ENCODE measurements around the gene MEMO1. TPM values are rescaled to one million over a fixed set of nuclear protein-coding genes. Genes with fewer than 3 reads are reported as not detected.
"Not testable (repeated sequence)": the region's sequence is repeated elsewhere in the genome, so short reads cannot be mapped to it uniquely, and the experiment has no call there.

The MEMO1 gene
- total RNA-seq, 1 donor from 2014 or later = 48.8 TPM

DNA sequence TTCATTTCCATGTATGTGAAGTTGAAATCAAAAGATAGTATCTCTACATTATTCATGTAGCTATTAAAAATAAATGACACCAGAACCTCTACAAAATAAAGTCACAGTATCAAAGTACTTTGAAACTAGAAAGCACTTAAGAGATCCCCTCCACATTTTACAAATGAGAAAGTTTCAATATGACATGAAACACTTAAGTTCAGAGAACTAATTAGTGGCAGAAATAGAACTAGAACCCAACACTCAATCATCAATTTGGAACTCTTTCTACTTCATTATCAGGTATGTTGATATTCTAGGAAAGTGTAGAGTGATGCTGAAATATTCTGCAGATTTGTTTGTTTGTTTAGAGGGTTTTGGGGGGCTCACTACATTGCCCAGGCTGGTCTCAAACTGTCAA, 145.6 kb downstream of the MEMO1 start:
- TF ChIP-seq, protein P1, sequence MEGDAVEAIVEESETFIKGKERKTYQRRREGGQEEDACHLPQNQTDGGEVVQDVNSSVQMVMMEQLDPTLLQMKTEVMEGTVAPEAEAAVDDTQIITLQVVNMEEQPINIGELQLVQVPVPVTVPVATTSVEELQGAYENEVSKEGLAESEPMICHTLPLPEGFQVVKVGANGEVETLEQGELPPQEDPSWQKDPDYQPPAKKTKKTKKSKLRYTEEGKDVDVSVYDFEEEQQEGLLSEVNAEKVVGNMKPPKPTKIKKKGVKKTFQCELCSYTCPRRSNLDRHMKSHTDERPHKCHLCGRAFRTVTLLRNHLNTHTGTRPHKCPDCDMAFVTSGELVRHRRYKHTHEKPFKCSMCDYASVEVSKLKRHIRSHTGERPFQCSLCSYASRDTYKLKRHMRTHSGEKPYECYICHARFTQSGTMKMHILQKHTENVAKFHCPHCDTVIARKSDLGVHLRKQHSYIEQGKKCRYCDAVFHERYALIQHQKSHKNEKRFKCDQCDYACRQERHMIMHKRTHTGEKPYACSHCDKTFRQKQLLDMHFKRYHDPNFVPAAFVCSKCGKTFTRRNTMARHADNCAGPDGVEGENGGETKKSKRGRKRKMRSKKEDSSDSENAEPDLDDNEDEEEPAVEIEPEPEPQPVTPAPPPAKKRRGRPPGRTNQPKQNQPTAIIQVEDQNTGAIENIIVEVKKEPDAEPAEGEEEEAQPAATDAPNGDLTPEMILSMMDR (IDR thresholded peaks at IDR 0.05; ENCODE audit: partially characterized antibody, unreplicated experiment) = no peak
- Mint-ChIP-seq H3K4me1 (ENCODE audit: low read depth, unreplicated experiment) (no peaks in the 10 kb centered on the region), H3K27me3 (ENCODE audit: unreplicated experiment) (no peaks in the 10 kb centered on the region), H3K27ac (ENCODE audit: unreplicated experiment) (no peak overlapping the region), H3K4me3 (ENCODE audit: unreplicated experiment) (no peak overlapping the region), H3K9me3 (ENCODE audit: unreplicated experiment) (no peaks in the 10 kb centered on the region), H3K36me3 (ENCODE audit: unreplicated experiment) (no peaks in the 10 kb centered on the region)
- no peak for DNase-seq

DNA sequence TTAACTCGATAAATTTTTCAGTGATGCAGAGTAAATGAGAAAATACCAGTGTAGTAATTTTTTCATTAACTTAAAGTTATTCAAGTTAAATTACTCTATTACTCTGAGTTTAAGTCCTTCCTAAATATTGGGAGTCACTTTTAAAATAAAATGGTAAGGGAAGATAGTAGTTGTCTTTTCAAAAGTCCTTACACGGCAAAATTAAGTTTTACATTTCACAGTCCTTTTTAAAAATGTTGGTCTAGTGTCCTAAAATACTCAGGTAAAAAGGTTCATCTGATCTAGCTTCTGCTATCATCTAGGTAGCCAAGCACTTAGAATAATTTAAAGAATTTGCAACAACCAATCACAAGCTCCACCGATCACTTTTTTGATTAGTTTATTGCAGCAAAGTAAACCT, 146.9 kb downstream of the MEMO1 start:
- no peaks in the 10 kb centered on the region for H3K36me3 Mint-ChIP-seq (ENCODE audit: unreplicated experiment)
- no peaks in the 10 kb centered on the region for H3K27me3 Mint-ChIP-seq (ENCODE audit: unreplicated experiment)
- no peaks in the 10 kb centered on the region for H3K4me1 Mint-ChIP-seq (ENCODE audit: low read depth, unreplicated experiment)
- TF ChIP-seq, protein P1 (IDR thresholded peaks at IDR 0.05; ENCODE audit: partially characterized antibody, unreplicated experiment) = no peak
- H3K27ac Mint-ChIP-seq (ENCODE audit: unreplicated experiment) = no peak overlapping the region
- no peaks in the 10 kb centered on the region for H3K9me3 Mint-ChIP-seq (ENCODE audit: unreplicated experiment)
- no peak for DNase-seq
- H3K4me3 Mint-ChIP-seq (ENCODE audit: unreplicated experiment) = no peak overlapping the region

DNA sequence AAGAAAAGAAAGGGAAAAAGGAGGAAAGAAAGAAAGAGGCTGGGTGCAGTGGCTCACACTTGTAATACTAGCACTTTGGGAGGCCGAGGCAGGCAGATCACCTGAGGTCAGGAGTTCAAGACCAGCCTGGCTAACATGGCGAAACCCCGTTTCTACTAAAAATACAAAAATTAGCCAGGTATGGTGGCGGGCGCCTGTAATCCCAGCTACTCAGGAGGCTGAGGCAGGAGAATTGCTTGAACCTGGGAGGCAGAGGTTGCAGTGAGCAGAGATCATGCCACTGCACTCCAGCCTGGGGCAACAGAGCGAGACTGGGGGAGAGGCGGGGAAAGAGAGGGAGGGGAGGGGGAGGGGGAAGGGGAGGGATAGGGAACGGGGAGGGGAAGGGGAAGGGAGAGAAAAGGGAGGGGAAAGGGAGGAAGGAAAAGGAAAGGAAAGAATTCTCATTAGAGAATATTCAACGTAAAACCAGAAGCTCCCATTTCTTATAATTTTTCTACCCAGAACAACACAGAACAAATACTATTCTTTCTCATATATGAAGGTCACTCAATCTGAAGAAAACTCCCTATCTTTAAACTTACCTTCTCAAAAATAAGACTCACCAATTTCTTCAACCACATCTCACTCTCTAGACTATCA, 147.7 kb downstream of the MEMO1 start:
- H3K27me3 Mint-ChIP-seq (ENCODE audit: unreplicated experiment) = not testable (repeated sequence)

DNA sequence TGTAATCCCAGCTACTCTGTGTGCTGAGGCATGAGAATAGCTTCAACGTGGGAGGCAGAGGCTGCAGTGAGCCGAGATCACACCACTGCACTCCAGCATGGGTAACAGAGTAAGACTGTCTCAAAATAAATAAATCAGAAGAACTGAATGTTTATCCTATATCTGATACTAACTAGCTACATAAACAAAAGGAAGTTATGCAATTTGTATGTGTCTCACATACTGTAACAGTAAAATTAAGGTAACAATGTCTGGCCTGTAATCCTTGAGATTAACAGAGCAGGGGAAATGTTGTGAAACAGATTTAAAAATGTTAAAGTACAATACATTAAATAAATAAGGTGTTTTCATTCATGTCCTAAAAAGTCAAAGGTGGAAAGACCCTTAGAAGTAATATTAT, 150.8 kb downstream of the MEMO1 start:
- Mint-ChIP-seq H3K27me3 (ENCODE audit: unreplicated experiment) (no peaks in the 10 kb centered on the region), H3K4me1 (ENCODE audit: low read depth, unreplicated experiment) (no peaks in the 10 kb centered on the region), H3K4me3 (ENCODE audit: unreplicated experiment) (no peak overlapping the region), H3K9me3 (ENCODE audit: unreplicated experiment) (no peaks in the 10 kb centered on the region), H3K36me3 (ENCODE audit: unreplicated experiment) (no peaks in the 10 kb centered on the region), H3K27ac (ENCODE audit: unreplicated experiment) (no peak overlapping the region)
- DNase-seq = no peak
- TF ChIP-seq, protein P1 (IDR thresholded peaks at IDR 0.05; ENCODE audit: partially characterized antibody, unreplicated experiment) = no peak

More for the DNA sequence above, 147.7 kb downstream of the MEMO1 start:
- not testable (repeated sequence) for H3K9me3 Mint-ChIP-seq (ENCODE audit: unreplicated experiment); H3K36me3 Mint-ChIP-seq (ENCODE audit: unreplicated experiment); H3K4me1 Mint-ChIP-seq (ENCODE audit: low read depth, unreplicated experiment); H3K27ac Mint-ChIP-seq (ENCODE audit: unreplicated experiment); H3K4me3 Mint-ChIP-seq (ENCODE audit: unreplicated experiment); DNase-seq

DNA sequence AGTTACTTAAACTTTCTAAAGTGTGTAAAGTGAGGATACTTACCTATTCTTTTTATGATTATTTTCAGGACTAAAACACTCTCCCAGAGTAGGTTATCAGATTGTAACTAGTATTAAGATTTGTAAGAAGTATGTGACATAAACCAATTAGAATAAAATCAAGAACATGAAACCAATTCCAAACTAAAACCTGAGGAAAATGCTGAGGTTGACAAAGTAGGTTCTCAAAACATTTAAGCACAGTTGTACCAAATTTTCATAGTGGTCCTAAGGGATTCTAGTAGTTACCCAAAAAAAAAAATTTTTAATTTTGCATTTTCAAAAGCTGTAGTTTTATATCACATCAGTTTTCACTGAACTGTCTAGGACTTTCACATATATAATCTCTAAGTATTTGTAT, 157.3 kb downstream of the MEMO1 start:
- Mint-ChIP-seq H3K27me3 (ENCODE audit: unreplicated experiment) (peaks cover 2% of the 10 kb centered on the region), H3K4me1 (ENCODE audit: low read depth, unreplicated experiment) (no peaks in the 10 kb centered on the region), H3K36me3 (ENCODE audit: unreplicated experiment) (no peaks in the 10 kb centered on the region), H3K9me3 (ENCODE audit: unreplicated experiment) (no peaks in the 10 kb centered on the region), H3K27ac (ENCODE audit: unreplicated experiment) (no peak overlapping the region), H3K4me3 (ENCODE audit: unreplicated experiment) (no peak overlapping the region)
- DNase-seq = no peak
- TF ChIP-seq, protein P1 (IDR thresholded peaks at IDR 0.05; ENCODE audit: partially characterized antibody, unreplicated experiment) = no peak

DNA sequence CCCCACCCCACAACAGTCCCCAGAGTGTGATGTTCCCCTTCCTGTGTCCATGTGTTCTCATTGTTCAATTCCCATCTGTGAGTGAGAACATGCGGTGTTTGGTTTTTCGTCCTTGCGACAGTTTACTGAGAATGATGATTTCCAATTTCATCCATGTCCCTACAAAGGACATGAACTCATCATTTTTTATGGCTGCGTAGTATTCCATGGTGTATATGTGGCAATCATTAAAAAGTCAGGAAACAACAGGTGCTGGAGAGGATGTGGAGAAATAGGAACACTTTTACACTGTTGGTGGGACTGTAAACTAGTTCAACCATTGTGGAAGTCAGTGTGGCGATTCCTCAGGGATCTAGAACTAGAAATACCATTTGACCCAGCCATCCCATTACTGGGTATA, 168.7 kb downstream of the MEMO1 start:
- not testable (repeated sequence) for H3K36me3 Mint-ChIP-seq (ENCODE audit: unreplicated experiment); H3K27me3 Mint-ChIP-seq (ENCODE audit: unreplicated experiment); DNase-seq; H3K4me3 Mint-ChIP-seq (ENCODE audit: unreplicated experiment); H3K27ac Mint-ChIP-seq (ENCODE audit: unreplicated experiment); H3K9me3 Mint-ChIP-seq (ENCODE audit: unreplicated experiment); H3K4me1 Mint-ChIP-seq (ENCODE audit: low read depth, unreplicated experiment)
